ENCODE data around the gene DMRTC2.
A peak's percentile ranks its signal among the peaks of the same experiment; 100 is the strongest.

DMRTC2 gene

DNA sequence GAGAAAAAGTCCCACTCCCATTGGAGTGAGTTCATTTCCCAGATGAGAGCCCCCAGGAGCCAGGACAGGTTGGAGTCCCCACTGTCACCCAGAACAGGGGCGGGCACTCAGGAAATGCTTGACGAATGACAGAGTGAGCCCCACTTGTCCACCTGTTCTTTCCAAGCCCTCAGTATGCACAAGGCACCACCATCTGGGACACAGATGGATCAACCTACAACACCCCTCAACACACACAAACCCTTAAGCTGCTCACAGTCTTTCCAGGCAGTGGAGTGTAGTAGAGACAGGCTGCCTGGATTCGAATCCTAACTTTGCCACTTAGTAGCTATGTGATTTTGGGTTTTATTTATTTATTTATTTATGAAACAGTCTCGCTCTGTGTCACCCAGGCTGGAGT, 46.1 kb downstream of the DMRTC2 start:
- no peak for DNase-seq (ENCODE audit: low spot score)

DNA sequence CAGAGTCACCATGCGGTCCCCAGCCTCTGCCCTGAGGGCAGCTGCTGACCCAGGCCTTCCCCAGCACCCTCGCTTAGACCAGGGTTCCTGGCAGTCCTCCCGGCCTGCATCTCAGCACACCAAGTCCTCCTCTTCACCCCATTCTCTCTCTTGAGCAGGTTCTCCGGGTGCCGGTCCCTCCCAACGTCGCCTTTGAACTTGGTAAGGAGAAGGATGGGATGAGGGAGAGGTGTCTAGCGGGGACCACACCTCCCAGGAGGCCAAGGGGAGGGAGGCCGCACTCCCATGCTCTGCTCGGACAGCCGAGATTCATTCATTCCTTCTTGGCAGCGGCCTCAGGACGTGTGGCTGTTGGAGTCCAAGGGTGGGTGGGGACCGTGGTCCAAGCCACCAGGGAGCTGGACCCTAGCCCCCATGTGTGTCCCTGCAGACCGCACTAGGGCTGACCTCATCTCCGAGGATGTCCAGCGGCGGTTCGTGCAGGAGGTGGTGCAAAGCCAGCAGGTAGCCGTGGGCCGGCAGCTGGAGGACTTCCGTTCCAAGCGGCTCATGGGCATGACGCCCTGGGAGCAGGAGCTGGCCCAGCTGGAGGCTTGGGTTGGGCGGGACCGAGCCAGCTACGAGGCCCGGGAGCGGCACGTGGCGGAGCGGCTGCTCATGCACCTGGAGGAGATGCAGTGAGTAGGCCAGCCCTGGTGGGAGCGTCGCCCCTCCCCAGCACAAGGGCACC, 47.5 kb downstream of the DMRTC2 start:
- no peak for DNase-seq (ENCODE audit: low spot score)

DNA sequence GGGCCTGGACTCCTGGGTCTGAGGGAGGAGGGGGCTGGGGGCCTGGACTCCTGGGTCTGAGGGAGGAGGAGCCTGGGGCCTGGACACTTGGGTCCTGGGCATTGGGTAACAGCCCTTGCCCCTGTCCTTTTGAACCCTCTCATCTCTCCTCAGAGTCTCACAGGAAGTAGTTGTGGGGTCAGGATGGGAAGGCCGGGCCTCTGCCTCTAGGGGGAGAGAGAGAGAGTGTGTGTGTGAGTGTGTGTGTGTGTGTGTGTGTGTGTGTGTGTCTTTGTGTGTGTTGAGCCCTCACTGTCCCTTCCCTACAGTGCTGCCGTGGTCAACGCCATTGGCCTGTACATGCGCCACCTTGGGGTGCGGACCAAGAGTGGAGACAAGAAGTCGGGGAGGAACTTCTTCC, 49.1 kb downstream of the DMRTC2 start:
- DNase-seq (ENCODE audit: low spot score) = peak; percentile 28

DNA sequence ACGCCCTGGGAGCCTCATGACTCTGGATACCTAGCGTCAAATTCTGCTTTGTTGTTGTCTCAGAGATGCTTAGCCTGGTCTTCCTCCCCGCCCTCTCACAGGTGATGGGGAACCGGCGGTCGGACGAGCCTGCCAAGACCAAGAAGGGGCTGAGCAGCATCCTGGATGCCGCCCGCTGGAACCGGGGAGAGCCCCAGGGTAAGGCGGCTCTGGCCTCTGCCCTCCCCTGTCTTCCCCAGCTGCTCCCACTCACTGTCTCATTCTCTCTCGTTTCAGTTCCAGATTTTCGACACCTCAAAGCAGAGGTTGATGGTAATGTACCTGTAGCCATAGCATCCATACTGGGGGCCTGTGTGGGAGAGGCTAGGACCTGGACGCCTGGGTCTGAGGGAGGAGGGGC, 49.5 kb downstream of the DMRTC2 start:
- no peak for DNase-seq (ENCODE audit: low spot score)

DNA sequence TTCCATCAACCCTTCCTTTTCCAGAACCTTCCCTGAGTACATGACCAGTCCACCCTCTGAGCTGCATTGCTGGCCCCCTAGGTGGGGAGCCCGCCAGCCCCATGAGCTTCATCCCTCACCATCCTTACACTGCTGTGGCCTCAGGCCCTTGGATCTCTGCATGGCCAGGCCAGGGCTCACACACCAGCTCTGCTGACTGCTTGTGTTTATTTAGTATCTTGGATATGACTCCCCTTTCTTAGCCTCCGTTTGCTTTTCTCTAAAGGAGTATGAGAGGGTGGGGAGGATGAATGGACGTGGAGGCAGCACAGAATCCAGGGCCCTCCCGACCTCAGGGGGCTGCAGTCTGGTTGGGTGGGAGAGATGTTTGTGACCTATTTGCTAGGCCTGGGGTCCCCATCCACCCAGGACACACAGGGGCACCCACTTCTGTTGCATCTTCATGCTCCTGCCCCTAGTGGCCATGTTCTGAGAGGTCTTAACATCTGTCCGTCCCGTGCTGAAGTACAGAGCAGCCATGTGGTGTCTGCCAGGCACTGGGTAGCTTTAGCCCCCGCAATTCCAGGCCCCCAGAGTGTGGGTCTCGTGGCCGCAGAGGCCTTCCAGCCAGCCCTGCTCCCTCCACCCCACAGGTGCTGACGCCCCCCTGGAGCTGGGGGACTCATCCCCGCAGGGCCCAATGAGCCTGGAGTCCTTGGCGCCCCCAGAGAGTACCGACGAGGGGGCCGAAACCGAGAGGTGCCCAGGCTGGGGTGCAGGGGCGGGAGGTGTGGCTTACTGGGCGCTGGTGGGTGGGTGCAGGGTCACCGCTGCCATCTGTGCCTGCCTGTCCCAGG, 51.1 kb downstream of the DMRTC2 start:
- peak; percentile 42 for DNase-seq (ENCODE audit: low spot score)

DNA sequence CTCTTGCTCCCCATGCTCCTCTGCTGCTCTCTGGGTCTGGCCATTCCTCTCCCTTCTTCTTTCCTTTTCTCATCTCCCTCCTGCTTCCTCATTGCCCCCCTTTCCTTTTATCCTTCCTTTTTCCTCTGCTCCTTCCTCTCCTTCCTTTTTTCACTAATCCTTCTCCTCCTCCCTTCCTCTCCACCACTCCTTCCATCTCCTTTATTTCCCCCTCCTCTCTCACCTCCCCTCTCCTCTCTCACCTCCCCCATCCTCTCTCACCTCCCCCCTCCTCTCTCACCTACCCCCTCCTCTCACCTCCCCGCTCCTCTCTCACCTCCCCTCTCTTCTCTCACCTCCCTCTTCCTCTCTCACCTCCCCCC, 51.7 kb downstream of the DMRTC2 start:
- no peak for DNase-seq (ENCODE audit: low spot score)

DNA sequence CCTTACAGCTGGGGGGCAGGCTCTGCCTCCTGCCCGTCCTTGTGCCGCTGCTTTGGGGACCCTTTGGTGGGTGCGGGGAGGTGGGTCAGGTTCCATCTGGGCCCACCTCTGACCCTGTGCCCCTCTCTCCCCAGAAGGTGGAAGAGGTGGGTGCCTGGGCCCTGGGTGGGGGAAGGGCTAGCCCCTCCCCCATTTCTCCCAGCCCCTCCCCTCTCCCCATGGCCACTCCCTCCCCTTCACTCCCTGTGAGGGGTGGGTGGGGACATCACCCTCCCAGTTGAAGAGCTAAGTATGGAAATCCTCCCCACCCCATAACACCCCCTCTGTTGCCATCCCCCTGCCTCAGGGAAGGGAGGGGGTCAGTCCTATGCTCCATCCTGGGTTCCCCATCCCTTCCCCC, 52.3 kb downstream of the DMRTC2 start:
- DNase-seq (ENCODE audit: low spot score) = no peak

DNA sequence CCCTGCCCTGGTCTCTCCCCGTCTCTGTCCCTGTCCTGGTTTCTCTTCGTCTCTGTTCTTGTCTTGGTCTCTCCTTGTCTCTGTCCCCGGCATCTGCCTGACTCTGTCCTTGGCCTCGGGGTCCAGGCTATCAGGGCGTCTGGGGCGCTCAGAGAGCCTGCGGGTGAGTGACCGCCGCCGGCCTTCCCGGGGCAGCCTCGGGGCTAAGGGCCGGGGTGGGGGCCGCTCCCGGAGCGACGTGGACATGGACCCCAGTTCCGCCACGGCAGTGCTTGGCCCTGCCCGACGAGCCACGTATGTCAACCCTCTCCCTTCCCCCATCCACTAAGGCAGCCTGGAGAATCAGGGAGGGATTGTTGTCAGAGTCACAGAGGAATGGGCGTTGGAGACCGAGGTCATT, 53.0 kb downstream of the DMRTC2 start:
- no peak for DNase-seq (ENCODE audit: low spot score)

DNA sequence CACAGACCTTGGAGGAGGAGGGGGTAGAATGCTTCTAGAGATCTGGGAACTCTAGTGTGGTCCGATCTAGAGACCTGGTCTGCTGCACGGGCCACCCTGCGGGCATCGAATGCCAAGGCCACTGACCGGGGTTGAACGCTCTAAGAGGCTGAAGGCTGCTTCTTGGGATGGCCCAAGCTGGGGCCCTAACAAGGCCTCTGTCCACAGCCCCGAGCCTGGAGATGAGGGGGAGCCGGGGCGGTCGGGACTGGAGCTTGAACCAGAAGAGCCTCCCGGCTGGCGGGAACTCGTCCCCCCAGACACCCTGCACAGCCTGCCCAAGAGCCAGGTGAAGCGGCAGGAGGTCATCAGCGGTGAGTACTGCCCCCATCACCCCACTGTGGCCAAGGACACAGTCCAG, 53.4 kb downstream of the DMRTC2 start:
- DNase-seq (ENCODE audit: low spot score) = no peak
